ENCODE measurements around the gene RBM38.

Gene RBM38

DNA sequence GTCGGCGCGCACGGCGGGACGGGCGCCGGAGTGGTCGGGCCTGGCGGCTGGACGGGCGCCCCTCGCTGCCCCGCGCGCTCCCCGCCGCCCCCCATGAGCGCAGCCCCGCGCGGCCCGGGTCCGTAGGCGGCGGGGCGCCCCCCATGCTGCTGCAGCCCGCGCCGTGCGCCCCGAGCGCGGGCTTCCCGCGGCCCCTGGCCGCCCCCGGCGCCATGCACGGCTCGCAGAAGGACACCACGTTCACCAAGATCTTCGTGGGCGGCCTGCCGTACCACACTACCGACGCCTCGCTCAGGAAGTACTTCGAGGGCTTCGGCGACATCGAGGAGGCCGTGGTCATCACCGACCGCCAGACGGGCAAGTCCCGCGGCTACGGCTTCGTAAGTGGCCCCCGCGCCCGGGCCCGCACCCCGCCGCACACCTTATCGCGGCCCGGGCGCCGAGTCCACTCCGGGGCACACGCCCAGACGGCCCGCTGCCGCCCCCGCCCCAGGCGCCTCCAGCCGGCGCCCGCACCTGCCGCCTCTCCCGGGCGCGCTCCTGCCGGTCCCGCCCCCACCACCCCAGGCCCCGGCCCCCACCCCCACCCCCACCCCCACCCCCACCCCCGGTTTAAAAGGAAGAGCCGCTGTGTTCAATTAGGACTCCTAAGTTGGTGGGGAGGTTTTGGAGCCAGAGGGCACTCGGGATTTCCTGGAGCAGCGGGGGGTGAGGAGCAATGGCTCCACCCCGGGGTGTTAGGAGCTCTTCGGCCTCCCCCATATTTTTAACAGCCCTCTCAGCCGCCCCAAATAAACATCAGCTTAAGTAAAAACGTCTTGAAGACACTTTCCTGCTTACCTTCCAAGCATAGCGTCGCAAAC, 474 bp downstream of the RBM38 start:
- peak; percentile 49 for DNase-seq

DNA sequence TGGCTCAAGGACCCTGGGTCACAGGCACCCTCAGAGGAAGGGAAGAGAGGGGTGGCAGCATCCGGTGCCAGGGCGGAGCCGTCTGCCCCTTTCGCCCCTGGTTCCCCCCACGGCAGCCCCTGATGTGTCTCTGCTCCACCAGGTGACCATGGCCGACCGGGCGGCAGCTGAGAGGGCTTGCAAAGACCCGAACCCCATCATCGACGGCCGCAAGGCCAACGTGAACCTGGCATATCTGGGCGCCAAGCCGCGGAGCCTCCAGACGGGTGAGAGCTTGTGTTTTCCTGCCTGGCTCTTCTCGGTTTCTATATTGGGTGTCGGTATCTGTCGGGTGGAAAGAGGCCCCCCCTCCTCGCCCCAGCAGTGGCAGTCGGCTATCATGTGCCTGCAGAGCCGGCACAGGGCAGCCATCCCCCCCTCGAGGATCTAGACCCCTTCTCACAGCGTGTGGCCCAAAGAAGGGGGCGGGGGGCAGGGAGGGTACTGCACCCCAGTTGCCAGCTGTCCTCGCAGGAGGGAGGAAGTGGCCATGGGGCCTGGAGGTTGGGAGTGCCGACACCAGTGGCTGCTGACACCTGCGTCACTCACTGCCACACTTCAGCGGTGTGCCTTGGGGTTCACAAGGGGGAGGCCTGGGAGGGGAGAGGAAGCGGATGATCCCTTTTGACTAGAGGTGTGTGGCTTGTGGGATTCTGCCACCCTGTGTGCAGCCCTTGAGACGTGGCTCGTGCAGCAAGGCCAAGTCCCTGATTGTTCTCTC, 1.5 kb downstream of the RBM38 start:
- DNase-seq = peak; percentile 82

GRCh38 chr20:57393321-57394120, 2.3 kb downstream of the RBM38 start:
- DNase-seq = no peak

GRCh38 chr20:57394121-57395082, 3.2 kb downstream of the RBM38 start:
- DNase-seq = no peak

DNA sequence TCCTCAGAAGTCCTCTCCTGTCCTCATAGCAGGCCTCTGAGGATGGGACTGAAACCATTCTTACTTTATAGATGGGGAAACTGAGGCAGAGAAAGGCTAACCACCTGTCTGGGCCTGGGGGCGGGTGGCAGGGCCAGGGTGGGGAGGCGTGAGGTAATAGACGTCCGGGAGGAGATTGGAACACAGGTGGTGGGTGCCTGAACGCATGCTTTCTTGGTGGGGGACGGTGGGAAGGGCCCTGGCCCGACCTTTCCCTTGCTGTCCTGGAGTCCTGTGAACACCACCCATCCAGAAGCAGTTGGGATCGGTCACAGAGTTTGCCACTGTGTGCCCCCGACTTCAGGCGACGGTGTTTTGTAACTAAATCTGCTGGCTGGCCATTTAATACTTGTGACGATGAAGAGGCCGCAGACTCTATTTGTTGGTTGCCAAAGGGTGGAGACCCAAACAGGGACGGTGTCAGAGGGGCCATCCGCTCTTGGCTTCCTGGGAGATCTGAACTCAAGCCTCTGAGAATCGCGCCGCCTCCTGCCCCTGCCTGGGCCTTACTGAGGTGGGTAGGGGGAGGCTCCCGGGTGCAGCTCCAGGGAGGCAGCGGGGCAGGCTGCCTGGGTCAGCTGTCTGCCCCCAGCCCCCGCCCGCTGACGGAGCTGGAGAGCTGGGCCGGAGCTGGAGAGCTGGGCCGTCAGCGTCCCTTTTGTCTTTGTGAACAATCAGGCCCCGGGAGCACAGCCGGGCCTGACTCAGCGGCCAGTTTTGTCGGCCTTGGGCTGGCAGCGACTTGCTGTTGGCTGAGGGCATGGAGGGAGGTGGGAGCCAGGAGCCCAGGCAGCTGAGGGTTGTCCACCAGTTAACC, 4.1 kb downstream of the RBM38 start:
- DNase-seq = no peak

DNA sequence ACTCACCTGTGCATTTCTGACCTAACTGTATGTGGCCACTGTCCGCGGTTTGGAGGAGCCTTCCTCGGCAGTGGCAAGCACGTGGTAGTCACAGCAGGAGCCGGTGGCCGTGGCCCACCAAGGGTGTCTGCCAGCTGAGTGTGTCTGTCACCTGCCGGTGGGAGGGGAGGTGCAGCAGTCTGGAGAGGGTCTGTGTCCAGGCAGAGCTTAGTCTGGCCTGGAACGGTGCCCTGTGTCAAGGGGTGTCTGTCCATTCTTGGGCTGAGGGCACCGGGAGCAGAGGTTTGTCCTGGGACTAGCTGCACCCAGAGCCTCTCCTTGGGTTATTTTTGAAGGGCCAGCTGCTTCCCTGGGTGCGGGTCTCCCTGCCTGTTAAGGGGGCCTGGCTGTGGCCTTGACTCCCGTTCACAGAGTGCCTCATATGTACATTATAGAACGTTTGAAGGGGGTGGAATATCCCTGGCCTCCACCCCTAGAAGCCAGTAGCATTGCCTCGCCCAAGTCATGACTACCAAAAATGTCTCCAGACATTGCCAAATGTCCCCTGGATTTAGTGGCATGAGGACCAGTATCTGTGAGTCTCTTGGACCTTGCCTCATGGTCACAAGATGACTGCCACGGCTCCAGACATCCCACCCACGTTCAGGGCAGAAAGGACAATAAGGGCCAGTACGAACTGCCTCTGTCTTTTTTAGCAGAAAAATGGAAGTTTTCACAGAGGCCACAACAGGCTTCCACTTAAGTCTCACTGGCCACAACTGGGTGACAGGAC, 5.2 kb downstream of the RBM38 start:
- DNase-seq = no peak

GRCh38 chr20:57396984-57397692, 5.9 kb downstream of the RBM38 start:
- peak; percentile 44 for DNase-seq

DNA sequence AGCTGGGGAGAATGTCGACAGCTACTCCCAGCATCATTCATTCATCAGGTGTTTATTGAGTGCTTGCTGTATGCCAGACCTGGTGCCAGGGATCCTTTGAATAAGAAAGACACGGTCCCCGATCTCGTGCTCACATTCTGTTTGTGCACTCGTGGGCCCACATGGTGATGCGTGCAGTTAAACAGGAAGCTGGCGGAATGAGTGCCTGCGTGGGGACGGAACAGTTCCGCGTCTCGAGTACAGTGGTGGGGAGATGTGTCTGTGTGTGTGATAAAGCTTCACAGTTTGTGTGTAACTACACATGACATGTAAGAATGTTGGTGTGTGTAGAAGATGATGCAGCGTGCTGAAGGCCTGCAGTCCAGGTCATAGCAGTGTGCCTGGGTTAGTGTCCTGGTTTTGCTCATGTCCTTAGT, 6.5 kb downstream of the RBM38 start:
- DNase-seq = peak; percentile 58

DNA sequence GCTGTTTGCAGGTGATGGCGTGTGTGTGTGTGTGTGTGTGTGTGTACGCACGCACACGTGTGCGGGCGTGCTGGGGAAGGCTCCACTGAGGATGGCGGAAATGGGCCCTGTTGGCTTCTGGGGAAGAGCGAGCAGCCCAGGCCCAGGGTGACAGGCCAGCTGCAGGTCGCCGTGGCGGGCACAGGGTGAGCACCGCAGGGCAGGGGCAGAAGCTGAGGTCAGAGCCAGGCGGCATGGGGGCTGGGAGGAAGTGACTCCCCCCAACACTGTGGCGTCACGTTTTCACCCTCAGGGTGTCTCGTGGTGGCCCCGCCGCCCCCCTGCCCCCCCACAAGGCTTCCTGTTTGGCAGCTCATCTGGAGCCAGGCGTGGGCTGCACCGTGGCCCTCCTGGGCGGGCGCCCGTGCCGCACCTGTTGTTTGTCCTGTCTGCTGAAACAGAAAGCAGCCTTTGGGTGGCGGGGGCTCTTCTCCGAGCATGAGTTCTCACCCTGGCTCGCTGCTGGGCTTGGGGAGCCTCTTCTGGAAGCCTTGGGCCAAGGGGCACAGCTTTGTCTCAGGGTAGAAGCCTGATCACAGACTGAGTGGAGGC, 7.1 kb downstream of the RBM38 start:
- peak; percentile 87 for DNase-seq

- DNase-seq = no peak
These were observed 7.8 kb downstream of the RBM38 start for GRCh38 chr20:57398901-57399535.

DNA sequence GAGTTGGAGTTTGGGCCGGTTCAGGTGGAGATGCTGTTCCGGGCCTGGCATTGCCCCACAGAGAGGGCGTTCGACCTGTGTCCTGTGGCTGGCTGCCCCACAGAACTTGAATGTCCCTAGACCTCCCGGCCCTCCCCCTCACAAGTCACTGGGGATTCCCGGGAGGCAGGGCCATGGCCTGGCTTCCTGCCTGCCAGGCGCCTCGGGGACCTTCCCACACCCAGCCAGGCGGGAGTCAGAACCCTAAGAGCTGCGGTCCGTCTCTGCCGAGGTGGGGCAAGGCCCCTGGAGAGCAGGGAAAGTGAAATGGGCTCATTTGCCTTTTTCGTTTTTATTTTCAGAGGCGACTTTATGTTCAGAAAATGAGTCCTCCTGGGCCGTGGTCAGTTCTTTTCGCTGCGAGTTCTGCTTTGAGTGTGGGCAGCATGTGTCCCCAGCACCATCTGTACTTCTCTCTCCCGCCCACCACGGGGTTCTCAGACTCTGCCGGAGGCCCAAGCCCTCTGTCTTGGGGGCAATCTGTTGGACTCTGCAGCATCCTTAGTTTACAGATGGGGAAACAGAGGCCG, 8.5 kb downstream of the RBM38 start:
- peak; percentile 77 for DNase-seq

GRCh38 chr20:57400231-57400701, 9.1 kb downstream of the RBM38 start:
- DNase-seq = no peak

DNA sequence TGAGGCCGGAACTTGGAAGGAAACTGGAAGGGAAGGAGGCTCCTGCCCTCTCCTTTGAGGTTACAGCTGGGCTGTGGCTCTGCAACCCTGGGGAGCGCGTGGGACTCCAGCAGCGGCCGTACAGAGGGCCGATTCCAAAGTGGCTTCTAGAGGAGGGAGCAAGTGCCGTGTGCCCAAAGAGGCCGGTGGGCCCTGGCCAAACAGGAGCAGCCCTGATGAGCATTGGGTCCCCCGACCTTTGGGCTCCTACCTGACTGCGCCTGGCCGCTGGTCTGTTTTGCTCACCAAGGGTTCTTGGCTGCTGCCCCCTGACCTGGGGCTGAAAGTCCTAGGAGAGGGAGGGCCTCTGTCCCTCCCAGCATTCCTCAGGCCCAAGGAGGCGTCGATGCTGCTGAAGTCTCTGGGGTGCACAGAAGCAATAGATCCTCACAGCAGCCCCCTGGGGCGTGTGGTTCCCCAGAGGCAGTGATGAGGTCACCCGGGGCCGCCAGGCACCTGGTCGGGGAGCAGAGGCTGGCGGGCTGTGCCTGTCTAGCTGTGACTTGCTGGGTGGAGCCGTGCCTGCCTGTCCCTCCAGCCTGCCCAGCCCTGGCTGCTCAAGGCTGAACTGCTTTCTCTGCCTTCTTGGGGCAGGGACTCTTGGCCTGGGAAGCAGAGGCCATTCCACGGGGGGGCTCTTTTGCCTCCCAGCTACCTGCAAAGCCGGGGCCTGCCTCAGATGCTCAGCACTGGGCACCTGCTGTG, 9.8 kb downstream of the RBM38 start:
- DNase-seq = no peak

DNA sequence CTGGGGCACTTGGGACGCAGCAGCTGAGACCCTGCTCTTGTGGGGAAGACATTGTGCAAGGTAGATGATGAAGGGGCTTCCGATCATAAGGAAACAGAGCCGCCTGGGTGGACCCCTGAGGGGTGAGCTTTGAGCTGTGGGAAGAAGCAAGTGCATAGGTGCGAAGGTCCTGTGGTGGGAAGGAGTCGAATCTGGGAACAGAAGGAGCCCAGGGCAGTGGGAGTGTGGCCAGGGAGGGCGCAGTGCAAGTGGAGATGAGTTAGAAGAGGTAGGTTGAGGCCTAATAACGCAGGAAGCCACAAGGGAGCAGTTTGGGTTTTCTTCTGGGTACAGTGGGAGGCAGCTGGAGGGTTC, 10.3 kb downstream of the RBM38 start:
- DNase-seq = no peak

- DNase-seq = no peak
These were observed 11.3 kb downstream of the RBM38 start for GRCh38 chr20:57402206-57403125.

- DNase-seq = no peak
These were observed 12.0 kb downstream of the RBM38 start for GRCh38 chr20:57403216-57403615.
